ENCODE results near the gene MAGIX. TPM values are rescaled to one million over a fixed set of nuclear protein-coding genes. Genes with fewer than 3 reads are reported as not detected.

Gene MAGIX
- total and polyA plus RNA-seq, 2 of the 4 experiments (the other 2 are of a cell fraction), result 0.72 to 1.1 TPM

- CTCF ChIA-PET, result no interaction called here
- TF ChIP-seq MAFK (IDR thresholded peaks at IDR 0.05; ENCODE audit: low read depth, low read length) (no peak), NFE2L2 (IDR thresholded peaks at IDR 0.05; ENCODE audit: low read depth, low read length) (no peak), RFX5 (IDR thresholded peaks at IDR 0.05; ENCODE audit: low read depth, low read length) (no peak), BHLHE40 (IDR thresholded peaks at IDR 0.05; ENCODE audit: low read depth, low read length) (no peak), FOS (IDR thresholded peaks at IDR 0.05; ENCODE audit: low read depth, low read length) (no peak), MAZ (IDR thresholded peaks at IDR 0.05; ENCODE audit: borderline replicate concordance, low read depth, low read length) (no peak), MXI1 (IDR thresholded peaks at IDR 0.05; ENCODE audit: borderline replicate concordance, low read depth, low read length) (no peak), POLR2A (IDR thresholded peaks at IDR 0.05; ENCODE audit: low read depth, low read length) (no peak), SMC3 (IDR thresholded peaks at IDR 0.05; ENCODE audit: low read depth, low read length) (no peak), CHD1 (IDR thresholded peaks at IDR 0.05; ENCODE audit: low read depth, low read length) (no peak), RCOR1 (IDR thresholded peaks at IDR 0.05; ENCODE audit: insufficient replicate concordance, low read length) (no peak), ELK1 (IDR thresholded peaks at IDR 0.05; ENCODE audit: borderline replicate concordance, low read depth, low read length) (no peak), USF2 (IDR thresholded peaks at IDR 0.05; ENCODE audit: low read depth, low read length) (no peak), CEBPB (IDR thresholded peaks at IDR 0.05; ENCODE audit: low read depth, low read length) (no peak), CTCF (conservative IDR thresholded peaks at IDR 0.05; ENCODE audit: low read depth, low read length) (no peak)
- WGBS, 2 experiments (ENCODE audit: extremely low coverage in 2 of 2, insufficient read length in 1 of 2), result 83% methylated on average over 1 of the region's 2 CpGs; no CpG with 5 or more reads in 1 of the 2 experiments
These were observed 31.0 kb downstream of the MAGIX start for GRCh38 chrX:49193542-49193964.

More at GRCh38 chrX:49193542-49193964, 31.0 kb downstream of the MAGIX start:
- H3K4ac ChIP-seq (ENCODE audit: low read depth, low read length), result no peak overlapping the region
- H2BK5ac ChIP-seq (ENCODE audit: low read depth, low read length, poor library complexity, severe bottlenecking), result no peak overlapping the region
- no peaks in the 10 kb centered on the region for H4K20me1 ChIP-seq (ENCODE audit: insufficient read depth, low read length)
- no peak for ATAC-seq (ENCODE audit: low read depth)
- no peak overlapping the region for H2BK120ac ChIP-seq (ENCODE audit: low read depth, low read length)
- H2BK15ac ChIP-seq (ENCODE audit: low read depth, low read length), result no peak overlapping the region
- POLR2A ChIA-PET (ENCODE audit: unreplicated experiment), result no interaction called here
- no peak overlapping the region for H3K23ac ChIP-seq (ENCODE audit: low read depth, low read length)
- BruUV-seq (replicated peaks), result no TSS peak
- H4K5ac ChIP-seq (ENCODE audit: low read depth, low read length), result no peak overlapping the region
- intact Hi-C loops (cut with micrococcal nuclease), result loop anchor here (2.0 to 5.0 kb wide), 2 partner anchors 75 to 559 kb away; partner anchors contain the start of gene PPP1R3F
- H3K9ac ChIP-seq (ENCODE audit: low read depth, low read length), result no peak overlapping the region
- dilution Hi-C loops (cut with HindIII; ENCODE audit: low sequenced_read_pairs, unreplicated experiment), result no loop called here
- H3K9me1 ChIP-seq (ENCODE audit: insufficient read depth, low read length), result no peaks in the 10 kb centered on the region
- no peaks in the 10 kb centered on the region for H3K36me3 ChIP-seq (ENCODE audit: control insufficient read depth, insufficient read depth, low read length)
- H3K14ac ChIP-seq (replicated peaks; ENCODE audit: low read depth, low read length), result no peak overlapping the region
- no peak overlapping the region for H3K27ac ChIP-seq (ENCODE audit: insufficient read depth, low read length)
- no peak overlapping the region for H3K56ac ChIP-seq (ENCODE audit: extremely low read depth, insufficient read depth, low read length)
- peaks cover 2% of the 10 kb centered on the region; the same call in 1 of the 2 replicates for H3K27me3 ChIP-seq (ENCODE audit: control insufficient read depth, insufficient read depth, low read length)
- in situ Hi-C loops (cut with MboI; ENCODE audit: low sequenced_read_pairs), result no loop called here
- no peak overlapping the region for H2AK5ac ChIP-seq (ENCODE audit: low read depth, low read length)
- no peak overlapping the region for H3K18ac ChIP-seq (ENCODE audit: low read depth, low read length)
- H2AFZ ChIP-seq (replicated peaks; ENCODE audit: low read length, poor library complexity), result no peak overlapping the region
- no peaks in the 10 kb centered on the region for H3K9me3 ChIP-seq (ENCODE audit: control insufficient read depth, insufficient read depth, low read length)
- no peak overlapping the region for H3K4me3 ChIP-seq (ENCODE audit: insufficient read depth, low read depth, low read length)
- no peak overlapping the region for H4K91ac ChIP-seq (ENCODE audit: insufficient read depth, low read depth, low read length)
- H2BK20ac ChIP-seq (ENCODE audit: low read depth, low read length), result no peak overlapping the region
- H2AK9ac ChIP-seq (replicated peaks; ENCODE audit: low read depth, low read length, poor library complexity), result no peak overlapping the region
- H3K4me2 ChIP-seq (ENCODE audit: low read depth, low read length), result no peak overlapping the region
- no peak for DNase-seq
- H3K79me1 ChIP-seq (ENCODE audit: low read depth in 1 of 2, low read length in 2 of 2), result no peaks in the 10 kb centered on the region; a peak in 1 of 4 replicates
- H4K8ac ChIP-seq (ENCODE audit: low read depth in 2 of 2, low read length in 2 of 2), result no peak overlapping the region
- H3K4me1 ChIP-seq (ENCODE audit: control insufficient read depth, insufficient read depth, low read length), result no peaks in the 10 kb centered on the region
